Natural killer cell (primary cell): ENCODE data around the gene LUZP1. TPM values are rescaled to one million over a fixed set of nuclear protein-coding genes. Genes with fewer than 3 reads are reported as not detected.

Experiments
- ATAC-seq, 3 donors: fragments of 150-1000 bp in 2 of 3; fragments of 200-7000 bp in 1 of 3; cut with Tn5 transposase; 1 replicate in 1 of 3; 2 replicates in 2 of 3; pipeline ENCODE4 v1.10.0; 2021; ENCODE audit warnings: mild to moderate bottlenecking in 2 of 3, moderate library complexity in 2 of 3
- DNase-seq, 2 donors: peaks; one replicate each; pipeline versions ENCODE4 v3.0.0 to v3.0.0-alpha.2; 2013 to 2021; ENCODE audit warnings: mixed read lengths in 1 of 2
- H3K27ac ChIP-seq: one replicate; pipeline ENCODE4 v1.5.1; 2013; ENCODE audit warnings: mild to moderate bottlenecking, low read length
- H3K27me3 ChIP-seq: one replicate; pipeline ENCODE4 v1.6.1; 2013; ENCODE audit warnings: low read length; ENCODE audit not compliant: control insufficient read depth, insufficient read depth
- H3K36me3 ChIP-seq: one replicate; pipeline ENCODE4 v1.6.1; 2013; ENCODE audit warnings: low read length; ENCODE audit not compliant: control insufficient read depth, insufficient read depth
- H3K4me1 ChIP-seq: one replicate; pipeline ENCODE4 v1.6.1; 2013; ENCODE audit warnings: low read length; ENCODE audit not compliant: control insufficient read depth, insufficient read depth
- H3K4me3 ChIP-seq: one replicate; pipeline ENCODE4 v1.5.1; 2013; ENCODE audit warnings: low read length
- H3K9me3 ChIP-seq: one replicate; pipeline ENCODE4 v1.6.1; 2013; ENCODE audit warnings: low read length; ENCODE audit not compliant: control insufficient read depth, insufficient read depth
- H3K27ac Mint-ChIP-seq, 2 donors: one replicate each; pipeline ENCODE4 v1.8.0; 2022; ENCODE audit warnings: mild to moderate bottlenecking in 2 of 2, mixed read lengths in 2 of 2, moderate library complexity in 1 of 2
- H3K27me3 Mint-ChIP-seq, 2 donors: one replicate each; pipeline ENCODE4 v1.8.0; 2022; ENCODE audit warnings: low read depth in 2 of 2, mixed read lengths in 2 of 2
- H3K36me3 Mint-ChIP-seq: one replicate; pipeline ENCODE4 v1.8.0; 2022; ENCODE audit warnings: mixed read lengths
- H3K4me1 Mint-ChIP-seq, 2 donors: one replicate each; pipeline ENCODE4 v1.8.0; 2022; ENCODE audit warnings: mixed read lengths in 2 of 2
- H3K4me3 Mint-ChIP-seq: one replicate; pipeline ENCODE4 v1.8.0; 2022; ENCODE audit warnings: mild to moderate bottlenecking, moderate library complexity, mixed read lengths
- H3K9me3 Mint-ChIP-seq, 2 donors: one replicate each; pipeline ENCODE4 v1.8.0; 2022; ENCODE audit warnings: mixed read lengths in 2 of 2
- WGBS: methylation state at CpG from one replicate; pipeline ENCODE4 v1.1.7; 2013; ENCODE audit warnings: missing lambda C conversion rate; ENCODE audit not compliant: insufficient coverage; 5-methylcytosine and 5-hydroxymethylcytosine counted together
- intact Hi-C: fragments of 100-400 bp; cut with micrococcal nuclease; formaldehyde crosslinking; loops from one replicate; pipeline ENCODE4 v1.14.2; 2022
- total RNA-seq, 4 donors: library from RNA; stranded (reverse); fragments of 120-200 nt in 1 of 4; gene quantifications; one replicate each; pipeline versions ENCODE4 v1.2.3 to v1.2.4, GENCODE V29; 2013 to 2022
- TF ChIP-seq, protein P1 (sequence below): fragments of 200-600 bp; IDR thresholded peaks from one replicate; pipeline ENCODE4 v1.8.0; 2022; ENCODE audit warnings: antibody characterized with exemption

The LUZP1 gene
- total RNA-seq, 3 donors from 2014 or later (not counting 1 experiment from before 2014, with no cell fraction given) = 37.0 to 49.4 (median 39.6) TPM

DNA sequence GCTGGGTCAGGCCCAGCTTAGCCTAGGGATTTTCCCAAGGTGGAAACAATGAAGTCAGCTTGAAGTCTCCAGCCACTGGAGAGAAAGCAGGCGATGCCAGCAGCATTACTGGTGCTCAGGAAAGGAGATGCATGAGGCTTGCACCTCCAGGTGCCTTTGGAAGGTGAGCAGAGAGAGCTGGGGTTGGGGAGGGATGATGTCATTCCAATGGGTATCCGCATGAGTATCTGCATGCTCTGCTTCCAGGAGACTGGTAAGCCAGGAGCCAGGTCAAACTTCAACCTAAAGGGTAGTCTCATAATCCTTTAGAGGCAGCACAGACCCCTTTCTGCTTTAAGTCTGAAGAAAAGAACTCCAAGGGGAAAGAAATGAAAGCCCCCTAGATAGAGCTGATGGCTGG lies 80.6 kb downstream of the LUZP1 start:
- intact Hi-C loops = no loop called here
- no peak overlapping the region for H3K4me3 Mint-ChIP-seq
- WGBS = 95% methylated on average over 2 of the region's 2 CpGs
- DNase-seq = no peak
- H3K9me3 Mint-ChIP-seq = no peaks in the 10 kb centered on the region
- H3K27me3 ChIP-seq = no peaks in the 10 kb centered on the region
- ATAC-seq = no peak
- TF ChIP-seq, protein P1, sequence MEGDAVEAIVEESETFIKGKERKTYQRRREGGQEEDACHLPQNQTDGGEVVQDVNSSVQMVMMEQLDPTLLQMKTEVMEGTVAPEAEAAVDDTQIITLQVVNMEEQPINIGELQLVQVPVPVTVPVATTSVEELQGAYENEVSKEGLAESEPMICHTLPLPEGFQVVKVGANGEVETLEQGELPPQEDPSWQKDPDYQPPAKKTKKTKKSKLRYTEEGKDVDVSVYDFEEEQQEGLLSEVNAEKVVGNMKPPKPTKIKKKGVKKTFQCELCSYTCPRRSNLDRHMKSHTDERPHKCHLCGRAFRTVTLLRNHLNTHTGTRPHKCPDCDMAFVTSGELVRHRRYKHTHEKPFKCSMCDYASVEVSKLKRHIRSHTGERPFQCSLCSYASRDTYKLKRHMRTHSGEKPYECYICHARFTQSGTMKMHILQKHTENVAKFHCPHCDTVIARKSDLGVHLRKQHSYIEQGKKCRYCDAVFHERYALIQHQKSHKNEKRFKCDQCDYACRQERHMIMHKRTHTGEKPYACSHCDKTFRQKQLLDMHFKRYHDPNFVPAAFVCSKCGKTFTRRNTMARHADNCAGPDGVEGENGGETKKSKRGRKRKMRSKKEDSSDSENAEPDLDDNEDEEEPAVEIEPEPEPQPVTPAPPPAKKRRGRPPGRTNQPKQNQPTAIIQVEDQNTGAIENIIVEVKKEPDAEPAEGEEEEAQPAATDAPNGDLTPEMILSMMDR = no peak
- H3K4me1 Mint-ChIP-seq = peaks cover 0 to 6% of the 10 kb centered on the region in 2 donors
- no peaks in the 10 kb centered on the region for H3K4me1 ChIP-seq
- peaks cover 51% of the 10 kb centered on the region for H3K36me3 ChIP-seq
- peak overlapping the region in 1 of 2 donors; percentile 26 for H3K27ac Mint-ChIP-seq
- H3K27ac ChIP-seq = no peak overlapping the region
- H3K9me3 ChIP-seq = no peaks in the 10 kb centered on the region
- H3K27me3 Mint-ChIP-seq = no peaks in the 10 kb centered on the region
- H3K36me3 Mint-ChIP-seq = peaks cover 13% of the 10 kb centered on the region
- no peak overlapping the region for H3K4me3 ChIP-seq

DNA sequence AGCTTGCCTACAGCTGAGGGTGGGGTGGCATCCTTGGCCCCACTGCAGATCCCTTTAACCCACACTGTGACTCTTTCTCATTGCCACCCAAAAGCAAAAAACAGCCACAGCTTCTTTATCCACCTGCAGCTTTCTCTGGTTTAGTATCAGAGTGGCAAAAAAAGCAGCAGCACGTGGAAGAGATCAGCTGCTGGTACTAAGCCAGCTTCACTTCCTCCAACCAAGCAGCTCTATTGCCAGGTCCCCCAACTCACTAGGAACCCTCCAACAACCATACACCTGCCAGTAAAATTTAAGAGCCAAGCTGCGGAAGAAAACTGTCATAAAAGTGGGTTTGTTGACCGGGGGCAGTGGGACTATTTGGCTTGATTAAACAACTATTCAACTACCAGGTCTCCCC lies 83.0 kb downstream of the LUZP1 start:
- Mint-ChIP-seq H3K27me3 (no peaks in the 10 kb centered on the region), H3K9me3 (no peaks in the 10 kb centered on the region), H3K4me1 (peaks cover 0 to 6% of the 10 kb centered on the region in 2 donors), H3K27ac (peak overlapping the region in 1 of 2 donors; percentile 18), H3K4me3 (no peak overlapping the region), H3K36me3 (peaks cover 25% of the 10 kb centered on the region)
- no peaks in the 10 kb centered on the region for H3K4me1 ChIP-seq
- H3K27me3 ChIP-seq = no peaks in the 10 kb centered on the region
- DNase-seq = no peak
- H3K9me3 ChIP-seq = no peaks in the 10 kb centered on the region
- intact Hi-C loops = no loop called here
- TF ChIP-seq, protein P1 = no peak
- 62% methylated on average over 3 of the region's 3 CpGs for WGBS
- H3K27ac ChIP-seq = no peak overlapping the region
- H3K36me3 ChIP-seq = peaks cover 59% of the 10 kb centered on the region
- ATAC-seq = no peak
- no peak overlapping the region for H3K4me3 ChIP-seq

DNA sequence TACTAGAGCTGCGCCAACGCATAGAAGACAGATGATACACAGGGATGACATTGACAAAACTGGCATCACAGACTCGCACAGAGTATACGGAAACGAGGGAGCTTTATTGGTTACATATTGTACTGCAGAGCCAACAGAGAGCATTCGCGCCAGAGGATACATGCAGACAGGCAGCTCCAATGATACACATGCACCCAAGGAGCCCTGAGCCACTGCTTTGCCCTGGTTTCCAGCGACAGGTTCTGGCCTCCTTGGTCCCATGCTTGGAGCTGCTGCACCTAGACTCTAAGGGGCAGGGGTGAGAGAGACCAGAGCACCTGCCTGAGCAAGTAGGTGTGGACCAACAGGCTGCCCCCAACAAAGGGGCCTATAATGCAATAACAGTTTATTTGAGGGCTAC lies 83.8 kb downstream of the LUZP1 start:
- TF ChIP-seq, protein P1 = no peak

More for the DNA sequence above, 83.8 kb downstream of the LUZP1 start:
- ATAC-seq (no peak), DNase-seq (no peak)
- Histone ChIP-seq H3K4me1 (no peaks in the 10 kb centered on the region), H3K27me3 (no peaks in the 10 kb centered on the region), H3K27ac (no peak overlapping the region), H3K36me3 (peaks cover 67% of the 10 kb centered on the region), H3K4me3 (no peak overlapping the region), H3K9me3 (no peaks in the 10 kb centered on the region)
- Mint-ChIP-seq H3K36me3 (peaks cover 30% of the 10 kb centered on the region), H3K27me3 (no peaks in the 10 kb centered on the region), H3K9me3 (no peaks in the 10 kb centered on the region), H3K4me3 (no peak overlapping the region), H3K4me1 (peaks cover 0 to 6% of the 10 kb centered on the region in 2 donors), H3K27ac (no peak overlapping the region)
- intact Hi-C loops = no loop called here
- WGBS = 99% methylated on average over 8 of the region's 8 CpGs
